Heart left ventricle (tissue), 16 donors: ENCODE data around the gene SPTBN4. TPM values are rescaled to one million over a fixed set of nuclear protein-coding genes. Genes with fewer than 3 reads are reported as not detected.
"Not testable (repeated sequence)": the region's sequence is repeated elsewhere in the genome, so short reads cannot be mapped to it uniquely, and the experiment has no call there.

Source experiments
- ATAC-seq, 4 donors: fragments of 200-7000 bp; cut with Tn5 transposase; one replicate each; pipeline ENCODE4 v1.9.1; 2020 to 2022; ENCODE audit warnings: moderate library complexity in 4 of 4, mild to moderate bottlenecking in 3 of 4, moderate number of reproducible peaks in 1 of 4
- DNase-seq, 5 donors: peaks; one replicate each; pipeline ENCODE4 v3.0.0-alpha.2; 2020
- H3K27ac ChIP-seq, 12 donors: fragments of 200-600 bp; sonication (generic) in 4 of 12; one replicate each; pipeline versions ENCODE4 v1.5.0 to v1.8.0; 2016 to 2022; ENCODE audit warnings: mild to moderate bottlenecking in 2 of 12
- H3K27me3 ChIP-seq, 9 donors: fragments of 200-600 bp; sonication (generic) in 2 of 9; one replicate each; pipeline versions ENCODE4 v1.5.1 to v1.8.0; 2016 to 2022; ENCODE audit warnings: mild to moderate bottlenecking in 3 of 9
- H3K36me3 ChIP-seq, 9 donors: fragments of 200-600 bp; sonication (generic) in 2 of 9; one replicate each; pipeline versions ENCODE4 v1.5.0 to v1.8.0; 2018 to 2022; ENCODE audit warnings: mild to moderate bottlenecking in 2 of 9
- H3K4me1 ChIP-seq, 12 donors: fragments of 200-600 bp; sonication (generic) in 4 of 12; one replicate each; pipeline versions ENCODE4 v1.5.0 to v1.8.0; 2016 to 2022; ENCODE audit warnings: mild to moderate bottlenecking in 3 of 12
- H3K4me3 ChIP-seq, 12 donors: fragments of 200-600 bp; sonication (generic) in 4 of 12; one replicate each; pipeline versions ENCODE4 v1.5.0 to v1.8.0; 2017 to 2022; ENCODE audit warnings: mild to moderate bottlenecking in 9 of 12, moderate library complexity in 4 of 12
- H3K9me3 ChIP-seq, 12 donors: fragments of 200-600 bp; sonication (generic) in 4 of 12; one replicate each; pipeline versions ENCODE4 v1.5.0 to v1.8.0; 2016 to 2022; ENCODE audit warnings: mild to moderate bottlenecking in 1 of 12
- POLR2A ChIP-seq, 2 donors: fragments of 450-650 bp; IDR thresholded peaks; one replicate each; pipeline ENCODE4 v1.6.1; 2017; ENCODE audit warnings: antibody characterized with exemption in 2 of 2, mild to moderate bottlenecking in 2 of 2, moderate library complexity in 2 of 2
- WGBS, 4 donors: extraction: QIAGEN DNeasy Blood & Tissue Kit in 2 of 4; methylation state at CpG; one replicate each; pipeline versions ENCODE4 v1.1.5 to v1.1.7; 2013 to 2018; 5-methylcytosine and 5-hydroxymethylcytosine counted together
- intact Hi-C, 10 donors: fragments of 100-400 bp; cut with DNase I; formaldehyde crosslinking; loops; one replicate each; pipeline versions ENCODE4 v1.11.1 to v1.14.2; 2022
- polyA plus RNA-seq, 2 donors: library from polyadenylated mRNA; stranded (reverse); fragments of 200-250 nt; gene quantifications; one replicate each; pipeline ENCODE4 v1.2.3, GENCODE V29; 2013
- total RNA-seq, 9 donors: library from RNA; depleted of rRNA in 2 of 9; stranded (reverse); fragments of >200 nt in 2 of 9; fragmentation: NEBNext Ultra II Directional in 3 of 9; extraction: Animal tissue kit (Norgen Biotek cat#: 25700) in 3 of 9; gene quantifications; one replicate each; pipeline versions ENCODE4 v1.1.0 to v1.2.4, GENCODE V29; 2016 to 2023
- TF ChIP-seq, protein P1 (sequence below), 12 donors: fragments of 200-600 bp; sonication (generic) in 4 of 12; IDR thresholded peaks; one replicate each; pipeline versions ENCODE4 v1.5.0 to v1.8.0; 2018 to 2022; ENCODE audit warnings: antibody characterized with exemption in 12 of 12, mild to moderate bottlenecking in 5 of 12
- donor health status: ischemic (EF 13 %, LVEDD 7.1; RV severe dilation, severe dysfunction).
- donor health status: healthy with polysubstance abuse.
- donor health status: DM: no; HTN: yes; CAD: no.
- donor health status: DM: no; HTN: no; CAD: no.
- donor health status: ischemic (EF 25% LVEDD 6.9; RV normal size, moderate dysfunction).
- donor health status: ischemic (EF 25% LVEDD 5.7; RV mildly dilated, moderate dysfunction).
- donor health status: healthy.
- donor health status: DM: yes; HTN: yes; CAD: no.
- donor health status: ischemic (EF 35%, LVEDD 5.7; RV mildly dilated, moderate dysfunction).
- donor health status: nonischemic (EF 11% LVEDD 7.7; RV severe dilation, severe dysfunction).
- donor health status: DM: yes; HTN: yes; CAD: no.
- donor health status: PGD.
- donor health status: ischemic (EF 29% LVEDD 5.4; RV normal size, mild dysfunction).
- donor health status: nonischemic (EF 23%, LVEDD 6.1; RV moderate dilation, normal function).

SPTBN4 gene
- total and polyA plus RNA-seq, 11 donors, result 1.9 to 8.7 (median 4.2) TPM

DNA sequence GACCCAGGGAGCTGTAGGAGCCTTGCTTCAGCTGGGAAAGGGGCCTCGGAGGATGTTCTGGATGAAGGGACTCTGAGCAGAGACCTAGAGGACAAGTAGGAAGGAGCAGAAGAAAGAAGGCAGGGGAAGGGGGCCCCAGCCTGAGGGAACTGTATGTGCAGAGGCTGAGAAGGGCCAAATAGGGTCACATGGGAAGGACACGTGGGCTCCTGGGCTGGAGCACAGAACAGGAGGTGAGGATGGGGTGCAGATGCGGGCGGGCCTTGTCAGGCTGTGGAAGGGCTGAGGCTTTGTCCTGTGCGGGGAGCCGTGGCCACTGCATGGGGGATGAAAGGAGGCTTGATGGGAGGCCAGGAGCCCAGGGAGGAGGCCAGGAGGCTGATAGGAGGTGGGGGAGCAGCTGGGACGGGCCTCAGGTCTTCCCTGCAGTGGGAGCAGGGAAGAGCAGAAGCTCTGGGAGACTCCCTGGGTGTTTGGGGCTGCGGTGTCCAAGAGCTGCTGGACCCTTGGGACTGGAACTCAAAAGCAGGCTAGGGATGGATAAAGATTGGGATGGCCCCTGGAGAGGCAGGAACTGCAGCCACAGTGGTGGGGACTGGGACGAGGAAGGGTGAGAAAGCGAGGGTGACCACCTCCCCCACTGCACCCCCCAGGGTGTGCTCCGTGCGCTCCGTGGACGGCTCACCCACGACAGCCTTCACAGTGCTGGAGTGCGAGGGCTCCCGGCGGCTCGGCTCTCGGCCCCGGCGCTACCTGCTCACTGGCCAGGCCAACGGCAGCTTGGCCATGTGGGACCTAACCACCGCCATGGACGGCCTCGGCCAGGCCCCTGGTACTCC lies 123.0 kb downstream of the SPTBN4 start:
- Histone ChIP-seq H3K9me3 (no peaks in the 10 kb centered on the region), H3K36me3 (peaks cover 0 to 51% (median 15%) of the 10 kb centered on the region in 9 donors), H3K4me1 (peaks cover 0 to 11% (median 0%) of the 10 kb centered on the region in 12 donors), H3K4me3 (no peak overlapping the region), H3K27me3 (no peaks in the 10 kb centered on the region), H3K27ac (no peak overlapping the region)
- ATAC-seq (no peak), DNase-seq (no peak)
- intact Hi-C loops, result loop anchor here in 4 of 10 donors (10.0 kb wide), 2 partner anchors 125 to 285 kb away; partner anchors contain the start of genes BLVRB (in 2 of the 4) and SPTBN4 (in 2 of the 4)
- TF ChIP-seq, protein P1, sequence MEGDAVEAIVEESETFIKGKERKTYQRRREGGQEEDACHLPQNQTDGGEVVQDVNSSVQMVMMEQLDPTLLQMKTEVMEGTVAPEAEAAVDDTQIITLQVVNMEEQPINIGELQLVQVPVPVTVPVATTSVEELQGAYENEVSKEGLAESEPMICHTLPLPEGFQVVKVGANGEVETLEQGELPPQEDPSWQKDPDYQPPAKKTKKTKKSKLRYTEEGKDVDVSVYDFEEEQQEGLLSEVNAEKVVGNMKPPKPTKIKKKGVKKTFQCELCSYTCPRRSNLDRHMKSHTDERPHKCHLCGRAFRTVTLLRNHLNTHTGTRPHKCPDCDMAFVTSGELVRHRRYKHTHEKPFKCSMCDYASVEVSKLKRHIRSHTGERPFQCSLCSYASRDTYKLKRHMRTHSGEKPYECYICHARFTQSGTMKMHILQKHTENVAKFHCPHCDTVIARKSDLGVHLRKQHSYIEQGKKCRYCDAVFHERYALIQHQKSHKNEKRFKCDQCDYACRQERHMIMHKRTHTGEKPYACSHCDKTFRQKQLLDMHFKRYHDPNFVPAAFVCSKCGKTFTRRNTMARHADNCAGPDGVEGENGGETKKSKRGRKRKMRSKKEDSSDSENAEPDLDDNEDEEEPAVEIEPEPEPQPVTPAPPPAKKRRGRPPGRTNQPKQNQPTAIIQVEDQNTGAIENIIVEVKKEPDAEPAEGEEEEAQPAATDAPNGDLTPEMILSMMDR (IDR thresholded peaks at IDR 0.05), result no peak
- TF ChIP-seq POLR2A (IDR thresholded peaks at IDR 0.05), result no peak
- 93 to 94% (median 93%) methylated on average over 18 to 26 of the region's 26 CpGs for WGBS, 4 donors

DNA sequence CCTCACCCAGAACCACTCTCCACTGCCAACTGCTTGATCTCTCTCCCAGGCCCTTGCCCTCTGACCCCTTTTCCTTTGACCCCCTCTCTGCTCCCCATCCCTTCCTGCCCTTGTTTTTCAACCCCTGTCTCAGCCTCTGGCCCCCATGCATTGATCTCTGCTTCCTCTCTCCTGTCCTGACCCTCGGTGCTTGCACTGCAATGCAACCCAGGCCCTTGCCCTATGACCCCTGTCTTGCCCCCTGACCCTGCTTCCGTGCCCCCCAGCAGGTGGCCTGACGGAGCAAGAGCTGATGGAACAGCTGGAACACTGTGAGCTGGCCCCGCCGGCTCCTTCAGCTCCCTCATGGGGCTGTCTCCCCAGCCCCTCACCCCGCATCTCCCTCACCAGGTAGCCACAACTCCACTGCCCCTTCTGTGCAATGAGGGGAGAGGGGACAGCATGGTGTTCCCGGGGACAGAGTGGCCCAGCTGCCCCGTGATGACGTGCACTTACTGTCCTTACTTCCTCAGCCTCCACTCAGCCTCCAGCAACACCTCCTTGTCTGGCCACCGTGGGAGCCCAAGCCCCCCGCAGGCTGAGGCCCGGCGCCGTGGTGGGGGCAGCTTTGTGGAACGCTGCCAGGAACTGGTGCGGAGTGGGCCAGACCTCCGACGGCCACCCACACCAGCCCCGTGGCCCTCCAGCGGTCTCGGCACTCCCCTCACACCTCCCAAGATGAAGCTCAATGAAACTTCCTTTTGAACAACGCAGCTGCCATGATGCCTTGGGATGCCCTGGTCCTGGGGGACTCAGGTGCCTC lies 123.9 kb downstream of the SPTBN4 start:
- no peaks in the 10 kb centered on the region for H3K9me3 ChIP-seq
- 79 to 86% (median 83%) methylated on average over 18 to 22 of the region's 22 CpGs for WGBS, 4 donors
- TF ChIP-seq, protein P1 (IDR thresholded peaks at IDR 0.05), result no peak
- no peak for TF ChIP-seq POLR2A (IDR thresholded peaks at IDR 0.05)
- DNase-seq, result no peak
- H3K36me3 ChIP-seq, result peaks cover 0 to 45% (median 12%) of the 10 kb centered on the region in 9 donors
- H3K27ac ChIP-seq, result no peak overlapping the region
- H3K27me3 ChIP-seq, result peaks cover 0 to 6% (median 0%) of the 10 kb centered on the region in 9 donors
- no peak for ATAC-seq
- no peak overlapping the region for H3K4me3 ChIP-seq
- peaks cover 0 to 2% (median 0%) of the 10 kb centered on the region in 12 donors for H3K4me1 ChIP-seq
- intact Hi-C loops, result loop anchor here in 4 of 10 donors (10.0 kb wide), 2 partner anchors 126 to 286 kb away; partner anchors contain the start of genes BLVRB (in 2 of the 4) and SPTBN4 (in 2 of the 4)

DNA sequence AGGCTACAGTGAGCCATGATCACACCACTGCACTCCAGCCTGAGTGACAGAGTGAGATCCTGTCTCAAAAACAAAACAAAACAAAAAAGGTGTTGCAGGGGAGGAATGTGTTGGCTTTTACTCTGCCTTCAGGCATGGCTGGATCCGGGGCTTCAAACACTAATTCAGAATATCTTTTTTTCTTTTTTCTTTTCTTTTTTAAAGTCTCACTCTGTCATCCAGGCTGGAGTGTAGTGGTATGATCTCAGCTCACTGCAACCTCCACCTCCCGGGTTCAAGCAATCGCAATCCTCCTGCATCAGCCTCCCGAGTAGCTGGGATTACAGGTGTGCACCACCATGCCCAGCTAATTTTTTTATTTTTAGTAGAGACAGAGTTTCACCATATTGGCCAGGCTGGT lies 124.9 kb downstream of the SPTBN4 start:
- not testable (repeated sequence) for DNase-seq
- intact Hi-C loops, result loop anchor here in 4 of 10 donors (10.0 kb wide), 2 partner anchors 127 to 287 kb away; partner anchors contain the start of genes BLVRB (in 2 of the 4) and SPTBN4 (in 2 of the 4)
- WGBS, 4 donors, result 83 to 98% (median 96%) methylated on average over 4 of the region's 4 CpGs

DNA sequence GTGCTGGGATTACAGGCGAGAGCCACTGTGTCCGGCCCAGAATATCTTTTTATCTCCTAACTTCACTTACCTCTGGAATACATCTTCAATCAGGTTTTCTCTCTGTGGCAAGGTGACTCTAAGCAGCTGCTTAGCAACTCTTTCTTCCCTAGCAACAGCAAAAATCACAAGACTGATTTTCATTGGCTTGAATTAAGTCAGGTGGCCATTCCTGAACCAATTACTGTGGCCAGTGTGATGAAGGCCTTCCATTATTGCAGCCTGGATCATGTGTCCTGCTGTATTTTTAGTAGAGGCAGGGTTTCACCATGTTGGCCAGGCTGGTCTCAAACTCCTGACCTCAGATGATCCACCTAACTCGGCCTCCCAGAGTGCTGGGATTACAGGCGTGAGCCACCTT lies 125.4 kb downstream of the SPTBN4 start:
- Histone ChIP-seq H3K4me1 (peaks cover 0 to 7% (median 6%) of the 10 kb centered on the region in 12 donors), H3K36me3 (peaks cover 0 to 31% (median 10%) of the 10 kb centered on the region in 9 donors), H3K4me3 (no peak overlapping the region), H3K27me3 (peaks cover 0 to 17% (median 9%) of the 10 kb centered on the region in 9 donors), H3K27ac (no peak overlapping the region), H3K9me3 (no peaks in the 10 kb centered on the region)
- WGBS, 4 donors, result 77 to 85% (median 81%) methylated on average over 4 of the region's 4 CpGs
- no peak for DNase-seq
- ATAC-seq, result peak in 3 of 4 donors; percentile 28 to 43 (median 39)
- no peak for TF ChIP-seq POLR2A (IDR thresholded peaks at IDR 0.05)
- intact Hi-C loops, result loop anchor here in 4 of 10 donors (10.0 kb wide), 2 partner anchors 127 to 287 kb away; partner anchors contain the start of genes BLVRB (in 2 of the 4) and SPTBN4 (in 2 of the 4)

More for the DNA sequence above, 124.9 kb downstream of the SPTBN4 start:
- H3K4me3 ChIP-seq, H3K9me3 ChIP-seq, ATAC-seq, H3K4me1 ChIP-seq, H3K27ac ChIP-seq: not testable (repeated sequence)
- peaks cover 0 to 13% (median 4%) of the 10 kb centered on the region in 9 donors for H3K27me3 ChIP-seq
- H3K36me3 ChIP-seq, result peaks cover 0 to 36% (median 12%) of the 10 kb centered on the region in 9 donors
